ENCODE data around the gene KRTAP5-1.

- TF ChIP-seq POLR2A (IDR thresholded peaks at IDR 0.05), result no peak
- no peak for TF ChIP-seq CTCF (IDR thresholded peaks at IDR 0.05 in 4 of 5, conservative IDR thresholded peaks at IDR 0.05 in 1 of 5)
These were observed 29.4 kb downstream of the KRTAP5-1 start for GRCh38 chr11:1555713-1556153.
